Lung (tissue), 12 donors: ENCODE results near the gene HNRNPA2B1. TPM values are rescaled to one million over a fixed set of nuclear protein-coding genes. Genes with fewer than 3 reads are reported as not detected.

ENCODE experiments used
- ATAC-seq: fragments of 200-7000 bp; cut with Tn5 transposase; one replicate; pipeline ENCODE4 v1.9.1; 2020; ENCODE audit warnings: moderate number of reproducible peaks; ENCODE audit not compliant: insufficient read depth, low FRiP score
- DNase-seq, 3 donors: peaks; one replicate each; pipeline ENCODE4 v3.0.0-alpha.2; 2013 to 2017
- H3K27ac ChIP-seq, 2 donors: one replicate each; pipeline ENCODE4 v1.5.1; 2013; ENCODE audit warnings: mild to moderate bottlenecking in 2 of 2, moderate library complexity in 2 of 2, control low read depth in 1 of 2, inconsistent platforms in 1 of 2, low read depth in 1 of 2, low read length in 1 of 2
- H3K27me3 ChIP-seq, 3 donors: one replicate each; pipeline ENCODE4 v1.5.1; 2013; ENCODE audit warnings: low read length in 2 of 3; ENCODE audit not compliant: control insufficient read depth in 3 of 3, insufficient read depth in 3 of 3
- H3K36me3 ChIP-seq, 4 donors: one replicate each; pipeline ENCODE4 v1.5.1; 2013; ENCODE audit warnings: low read length in 4 of 4, mild to moderate bottlenecking in 1 of 4, moderate library complexity in 1 of 4; ENCODE audit not compliant: control insufficient read depth in 4 of 4, insufficient read depth in 4 of 4
- H3K4me1 ChIP-seq, 5 donors: one replicate each; pipeline ENCODE4 v1.5.1; 2013; ENCODE audit warnings: low read length in 5 of 5, mild to moderate bottlenecking in 2 of 5, moderate library complexity in 1 of 5; ENCODE audit not compliant: control insufficient read depth in 5 of 5, insufficient read depth in 5 of 5
- H3K4me3 ChIP-seq: one replicate; pipeline ENCODE4 v1.5.1; 2013; ENCODE audit warnings: mild to moderate bottlenecking, control low read depth, moderate library complexity
- H3K9ac ChIP-seq, 2 donors: one replicate each; pipeline ENCODE4 v1.5.1; 2013; ENCODE audit warnings: low read length in 2 of 2, control low read depth in 1 of 2; ENCODE audit not compliant: insufficient read depth in 1 of 2
- H3K9me3 ChIP-seq, 4 donors: one replicate each; pipeline ENCODE4 v1.5.1; 2013; ENCODE audit warnings: low read length in 3 of 4, mild to moderate bottlenecking in 1 of 4, moderate library complexity in 1 of 4; ENCODE audit not compliant: control insufficient read depth in 4 of 4, insufficient read depth in 3 of 4
- WGBS, 2 donors: extraction: QIAGEN DNeasy Blood & Tissue Kit; methylation state at CpG; one replicate each; pipeline ENCODE4 v1.1.7; 2013; 5-methylcytosine and 5-hydroxymethylcytosine counted together
- polyA plus RNA-seq, 2 donors: library from polyadenylated mRNA; stranded (reverse); fragments of 200-250 nt; gene quantifications; one replicate each; pipeline ENCODE4 v1.2.1, GENCODE V29; 2013
- total RNA-seq, 2 donors: library from RNA; depleted of rRNA in 1 of 2; stranded (reverse); fragments of >200 nt in 1 of 2; gene quantifications; one replicate each; pipeline ENCODE4 v1.2.1, GENCODE V29; 2014 to 2021
- TF ChIP-seq, protein P1 (sequence below): IDR thresholded peaks from 2 replicates; pipeline ENCODE4 v1.5.1; 2012; ENCODE audit warnings: mild to moderate bottlenecking; ENCODE audit errors: control extremely low read depth, extremely low read depth
- donor health status: control.
- donor health status: control.
- donor health status: Bipolar disorder and iron deficiency.
- donor health status: healthy.
- donor health status: DM: yes; HTN: yes; CAD: no.

The HNRNPA2B1 gene
- total and polyA plus RNA-seq, 4 donors: 363 to 572 (median 482) TPM

DNA sequence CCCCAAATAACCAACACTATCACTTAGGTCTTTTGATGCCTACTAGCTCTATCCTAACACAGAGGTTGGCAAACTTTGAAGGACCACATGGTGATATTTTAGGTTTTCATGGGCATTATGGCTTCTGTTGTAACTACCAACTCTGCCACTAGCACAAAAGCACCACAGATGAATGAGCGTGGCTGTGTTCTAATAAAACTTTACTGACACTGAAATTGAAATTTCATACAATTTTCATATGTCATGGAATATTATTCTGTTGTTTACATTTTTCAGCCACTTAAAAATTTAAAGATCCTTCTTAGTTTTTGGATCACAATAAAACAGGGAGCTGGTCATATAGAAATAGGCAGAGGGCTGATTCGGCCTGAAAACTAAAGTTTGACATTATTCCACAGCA lies 27.4 kb upstream of the HNRNPA2B1 start:
- ATAC-seq: no peak
- TF ChIP-seq, protein P1, sequence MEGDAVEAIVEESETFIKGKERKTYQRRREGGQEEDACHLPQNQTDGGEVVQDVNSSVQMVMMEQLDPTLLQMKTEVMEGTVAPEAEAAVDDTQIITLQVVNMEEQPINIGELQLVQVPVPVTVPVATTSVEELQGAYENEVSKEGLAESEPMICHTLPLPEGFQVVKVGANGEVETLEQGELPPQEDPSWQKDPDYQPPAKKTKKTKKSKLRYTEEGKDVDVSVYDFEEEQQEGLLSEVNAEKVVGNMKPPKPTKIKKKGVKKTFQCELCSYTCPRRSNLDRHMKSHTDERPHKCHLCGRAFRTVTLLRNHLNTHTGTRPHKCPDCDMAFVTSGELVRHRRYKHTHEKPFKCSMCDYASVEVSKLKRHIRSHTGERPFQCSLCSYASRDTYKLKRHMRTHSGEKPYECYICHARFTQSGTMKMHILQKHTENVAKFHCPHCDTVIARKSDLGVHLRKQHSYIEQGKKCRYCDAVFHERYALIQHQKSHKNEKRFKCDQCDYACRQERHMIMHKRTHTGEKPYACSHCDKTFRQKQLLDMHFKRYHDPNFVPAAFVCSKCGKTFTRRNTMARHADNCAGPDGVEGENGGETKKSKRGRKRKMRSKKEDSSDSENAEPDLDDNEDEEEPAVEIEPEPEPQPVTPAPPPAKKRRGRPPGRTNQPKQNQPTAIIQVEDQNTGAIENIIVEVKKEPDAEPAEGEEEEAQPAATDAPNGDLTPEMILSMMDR: no peak
- 95 to 96% methylated on average over 2 of the region's 2 CpGs for WGBS, 2 donors
- H3K36me3 ChIP-seq: no peaks in the 10 kb centered on the region
- no peak for DNase-seq
- H3K27ac ChIP-seq: no peak overlapping the region
- H3K27me3 ChIP-seq: no peaks in the 10 kb centered on the region
- no peak overlapping the region for H3K9ac ChIP-seq
- H3K9me3 ChIP-seq: no peaks in the 10 kb centered on the region
- H3K4me1 ChIP-seq: no peaks in the 10 kb centered on the region
- no peak overlapping the region for H3K4me3 ChIP-seq

GRCh38 chr7:26224359-26224758 lies 23.8 kb upstream of the HNRNPA2B1 start:
- 79 to 95% methylated on average over 5 of the region's 5 CpGs for WGBS, 2 donors

DNA sequence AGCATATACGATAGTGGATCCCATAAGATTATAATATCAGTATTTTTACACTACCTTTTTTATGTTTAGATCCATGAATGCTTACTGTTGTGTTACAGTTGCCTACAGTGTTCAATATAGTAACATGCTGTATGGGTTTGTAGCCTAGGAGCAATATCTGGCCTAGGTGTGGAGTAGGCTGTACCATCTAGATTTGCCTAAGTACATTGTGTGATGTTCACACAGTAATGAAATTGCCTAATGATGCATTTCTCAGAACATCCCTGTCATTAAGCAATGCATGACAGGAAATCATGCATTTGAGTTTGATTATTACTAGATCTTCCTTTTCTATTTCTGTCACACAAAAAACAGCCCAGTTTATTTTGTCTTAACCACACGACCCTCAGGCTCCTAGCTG lies 15.5 kb upstream of the HNRNPA2B1 start:
- H3K9me3 ChIP-seq: no peaks in the 10 kb centered on the region
- DNase-seq (no peak), ATAC-seq (no peak)
- 48 to 67% methylated on average over 2 of the region's 2 CpGs for WGBS, 2 donors
- no peak overlapping the region for H3K27ac ChIP-seq
- H3K4me3 ChIP-seq: no peak overlapping the region
- H3K9ac ChIP-seq: no peak overlapping the region
- H3K4me1 ChIP-seq: no peaks in the 10 kb centered on the region
- H3K27me3 ChIP-seq: no peaks in the 10 kb centered on the region
- peaks cover 0 to 11% (median 1%) of the 10 kb centered on the region in 4 donors for H3K36me3 ChIP-seq
- TF ChIP-seq, protein P1: no peak

More at GRCh38 chr7:26224359-26224758, 23.8 kb upstream of the HNRNPA2B1 start:
- Histone ChIP-seq H3K9ac (no peak overlapping the region), H3K27me3 (no peaks in the 10 kb centered on the region), H3K4me1 (no peaks in the 10 kb centered on the region), H3K27ac (no peak overlapping the region), H3K9me3 (no peaks in the 10 kb centered on the region), H3K36me3 (no peaks in the 10 kb centered on the region), H3K4me3 (no peak overlapping the region)
- TF ChIP-seq, protein P1: no peak
- ATAC-seq (no peak), DNase-seq (no peak)
